Effector CD4-positive, alpha-beta T cell (primary cell): ENCODE results near the gene TMEM242.
"Not testable (repeated sequence)": the region's sequence is repeated elsewhere in the genome, so short reads cannot be mapped to it uniquely, and the experiment has no call there.

ENCODE experiments used
- DNase-seq: peaks from one replicate; pipeline ENCODE4 v3.0.0-alpha.2; 2020

TMEM242 gene

GRCh38 chr6:157323966-157324300 is 614 bp upstream of the TMEM242 start:
- no peak for DNase-seq

- peak; percentile 58 for DNase-seq
These were observed 496 bp downstream of the TMEM242 start for GRCh38 chr6:157322792-157323254.

GRCh38 chr6:157316871-157317814 is 6.2 kb downstream of the TMEM242 start:
- no peak for DNase-seq

- DNase-seq = peak; percentile 10
These were observed 8.5 kb downstream of the TMEM242 start for GRCh38 chr6:157314705-157315321.

- no peak for DNase-seq
These were observed 9.5 kb downstream of the TMEM242 start for GRCh38 chr6:157313531-157314467.

GRCh38 chr6:157312757-157313156 is 10.6 kb downstream of the TMEM242 start:
- DNase-seq = no peak

GRCh38 chr6:157310693-157311092 is 12.6 kb downstream of the TMEM242 start:
- not testable (repeated sequence) for DNase-seq

- DNase-seq = no peak
These were observed 15.7 kb downstream of the TMEM242 start for GRCh38 chr6:157307661-157308060.

- no peak for DNase-seq
These were observed 17.4 kb downstream of the TMEM242 start for GRCh38 chr6:157305670-157306653.

- DNase-seq = no peak
These were observed 18.2 kb downstream of the TMEM242 start for GRCh38 chr6:157304899-157305663.

GRCh38 chr6:157302736-157303135 is 20.6 kb downstream of the TMEM242 start:
- no peak for DNase-seq

- no peak for DNase-seq
These were observed 22.9 kb downstream of the TMEM242 start for GRCh38 chr6:157300436-157300835.

GRCh38 chr6:157300006-157300405 is 23.3 kb downstream of the TMEM242 start:
- DNase-seq = no peak

- no peak for DNase-seq
These were observed 25.0 kb downstream of the TMEM242 start for GRCh38 chr6:157298216-157298724.

GRCh38 chr6:157294654-157295053 is 28.7 kb downstream of the TMEM242 start:
- no peak for DNase-seq

- DNase-seq = no peak
These were observed 29.5 kb downstream of the TMEM242 start for GRCh38 chr6:157293780-157294179.

- DNase-seq = no peak
These were observed 31.1 kb downstream of the TMEM242 start for GRCh38 chr6:157292202-157292601.

GRCh38 chr6:157291356-157291755 is 32.0 kb downstream of the TMEM242 start:
- no peak for DNase-seq

GRCh38 chr6:157290797-157291196 is 32.5 kb downstream of the TMEM242 start:
- no peak for DNase-seq

GRCh38 chr6:157289764-157290163 is 33.6 kb downstream of the TMEM242 start:
- DNase-seq = no peak

GRCh38 chr6:157288575-157288974 is 34.7 kb downstream of the TMEM242 start:
- DNase-seq = no peak
